Mucosa of stomach (tissue), 1 donor: Measurements from ENCODE around the gene F11.

ENCODE experiments used
- H3K27me3 ChIP-seq: one replicate; pipeline ENCODE4 v1.7.0; 2013; ENCODE audit warnings: mild to moderate bottlenecking, low read length; ENCODE audit not compliant: control insufficient read depth, insufficient read depth
- H3K36me3 ChIP-seq: one replicate; pipeline ENCODE4 v1.7.0; 2013; ENCODE audit warnings: low read length; ENCODE audit not compliant: control insufficient read depth, insufficient read depth
- H3K4me1 ChIP-seq: one replicate; pipeline ENCODE4 v1.7.0; 2013; ENCODE audit warnings: mild to moderate bottlenecking, low read length; ENCODE audit not compliant: control insufficient read depth, insufficient read depth
- H3K4me3 ChIP-seq: one replicate; pipeline ENCODE4 v1.7.0; 2013; ENCODE audit warnings: low read length
- H3K9ac ChIP-seq: one replicate; pipeline ENCODE4 v1.7.0; 2013; ENCODE audit warnings: mild to moderate bottlenecking, low read length, moderate library complexity
- H3K9me3 ChIP-seq: one replicate; pipeline ENCODE4 v1.7.0; 2013; ENCODE audit warnings: mild to moderate bottlenecking, low read length, moderate library complexity; ENCODE audit not compliant: control insufficient read depth
- donor health status: Pancreatic carcinoma.

F11 gene

GRCh38 chr4:186265683-186266652 is at the start of gene F11:
TSS of gene F11 (plus strand) at chr4:186266189. CDS start at chr4:186267137, 948 bp downstream.
- Histone ChIP-seq H3K36me3 (no peaks in the 10 kb centered on the region), H3K4me3 (no peak within 1 kb of the TSS), H3K27me3 (no peaks in the 10 kb centered on the region), H3K9me3 (no peaks in the 10 kb centered on the region), H3K9ac (no peak within 1 kb of the TSS), H3K4me1 (no peaks in the 10 kb centered on the region)

GRCh38 chr4:186216465-186217024 is 49.4 kb upstream of the F11 start:
- no peaks in the 10 kb centered on the region for H3K36me3 ChIP-seq
- H3K9me3 ChIP-seq: no peaks in the 10 kb centered on the region
- H3K27me3 ChIP-seq: no peaks in the 10 kb centered on the region
- H3K4me3 ChIP-seq: no peak overlapping the region
- no peak overlapping the region for H3K9ac ChIP-seq
- H3K4me1 ChIP-seq: no peaks in the 10 kb centered on the region

GRCh38 chr4:186217733-186218293 is 48.2 kb upstream of the F11 start:
- Histone ChIP-seq H3K9ac (no peak overlapping the region), H3K4me3 (no peak overlapping the region), H3K4me1 (no peaks in the 10 kb centered on the region), H3K27me3 (no peaks in the 10 kb centered on the region), H3K9me3 (no peaks in the 10 kb centered on the region), H3K36me3 (no peaks in the 10 kb centered on the region)

- H3K9ac ChIP-seq: no peak overlapping the region
- H3K27me3 ChIP-seq: no peaks in the 10 kb centered on the region
- H3K4me3 ChIP-seq: no peak overlapping the region
- no peaks in the 10 kb centered on the region for H3K9me3 ChIP-seq
- H3K36me3 ChIP-seq: no peaks in the 10 kb centered on the region
- no peaks in the 10 kb centered on the region for H3K4me1 ChIP-seq
These were observed 44.4 kb upstream of the F11 start for GRCh38 chr4:186221624-186222023.

- Histone ChIP-seq H3K4me1 (no peaks in the 10 kb centered on the region), H3K4me3 (no peak overlapping the region), H3K9ac (no peak overlapping the region), H3K9me3 (no peaks in the 10 kb centered on the region), H3K36me3 (no peaks in the 10 kb centered on the region), H3K27me3 (no peaks in the 10 kb centered on the region)
These were observed 40.1 kb upstream of the F11 start for GRCh38 chr4:186225848-186226247.

GRCh38 chr4:186226521-186227189 is 39.3 kb upstream of the F11 start:
- H3K9me3 ChIP-seq: no peaks in the 10 kb centered on the region
- H3K4me1 ChIP-seq: no peaks in the 10 kb centered on the region
- no peaks in the 10 kb centered on the region for H3K27me3 ChIP-seq
- no peak overlapping the region for H3K9ac ChIP-seq
- H3K4me3 ChIP-seq: no peak overlapping the region
- no peaks in the 10 kb centered on the region for H3K36me3 ChIP-seq

- Histone ChIP-seq H3K4me1 (no peaks in the 10 kb centered on the region), H3K9me3 (no peaks in the 10 kb centered on the region), H3K4me3 (no peak within 1 kb of the TSS), H3K9ac (no peak within 1 kb of the TSS), H3K36me3 (no peaks in the 10 kb centered on the region), H3K27me3 (no peaks in the 10 kb centered on the region)
These were observed 38.8 kb upstream of the F11 start, which contains the start of gene KLKB1 for GRCh38 chr4:186227221-186227620. TSS of gene KLKB1 (plus strand) at chr4:186227507. CDS start at chr4:186228196, 689 bp downstream.

- no peak overlapping the region for H3K9ac ChIP-seq
- H3K4me1 ChIP-seq: no peaks in the 10 kb centered on the region
- H3K4me3 ChIP-seq: no peak overlapping the region
These were observed 38.1 kb upstream of the F11 start for GRCh38 chr4:186227744-186228513.

GRCh38 chr4:186228514-186228894 is 37.5 kb upstream of the F11 start:
- no peak overlapping the region for H3K9ac ChIP-seq

More at GRCh38 chr4:186227744-186228513, 38.1 kb upstream of the F11 start:
- Histone ChIP-seq H3K27me3 (no peaks in the 10 kb centered on the region), H3K9me3 (no peaks in the 10 kb centered on the region), H3K36me3 (no peaks in the 10 kb centered on the region)

GRCh38 chr4:186234367-186234766 is 31.6 kb upstream of the F11 start:
- Histone ChIP-seq H3K36me3 (no peaks in the 10 kb centered on the region), H3K9ac (no peak overlapping the region), H3K9me3 (no peaks in the 10 kb centered on the region), H3K4me3 (no peak overlapping the region), H3K4me1 (no peaks in the 10 kb centered on the region), H3K27me3 (no peaks in the 10 kb centered on the region)

More at GRCh38 chr4:186228514-186228894, 37.5 kb upstream of the F11 start:
- Histone ChIP-seq H3K4me3 (no peak overlapping the region), H3K36me3 (no peaks in the 10 kb centered on the region), H3K27me3 (no peaks in the 10 kb centered on the region), H3K9me3 (no peaks in the 10 kb centered on the region), H3K4me1 (no peaks in the 10 kb centered on the region)

- Histone ChIP-seq H3K4me3 (no peak overlapping the region), H3K9me3 (no peaks in the 10 kb centered on the region), H3K9ac (no peak overlapping the region), H3K4me1 (no peaks in the 10 kb centered on the region), H3K36me3 (no peaks in the 10 kb centered on the region), H3K27me3 (no peaks in the 10 kb centered on the region)
These were observed 29.9 kb upstream of the F11 start for GRCh38 chr4:186236126-186236525.
